ENCODE data around the gene HS6ST2. TPM values are rescaled to one million over a fixed set of nuclear protein-coding genes. Genes with fewer than 3 reads are reported as not detected.
A peak's percentile ranks its signal among the peaks of the same experiment; 100 is the strongest.

HS6ST2 gene
- total RNA-seq, 1 experiment from 2014 or later = 7.4 TPM

- no peaks in the 10 kb centered on the region for H3K9me2 ChIP-seq (replicated peaks; ENCODE audit: low read length)
- ATAC-seq (no peak), DNase-seq (no peak)
- ChIA-PET CTCF (no interaction called here), POLR2A (ENCODE audit: unreplicated experiment) (no interaction called here)
- BruUV-seq (replicated peaks) = no TSS peak
- H3K4me3 ChIP-seq (ENCODE audit: low read length) = no peak overlapping the region
- no peak overlapping the region for H2AFZ ChIP-seq (ENCODE audit: low read length)
- H3K4me1 ChIP-seq (ENCODE audit: insufficient read depth, low read length) = peaks cover under 1% of the 10 kb centered on the region
- no peak overlapping the region for H3K4me2 ChIP-seq (ENCODE audit: low read length)
- H3K79me2 ChIP-seq (ENCODE audit: low read length) = no peaks in the 10 kb centered on the region
- no peaks in the 10 kb centered on the region for H3K27me3 ChIP-seq (ENCODE audit: low read length)
- no peak overlapping the region for H3K27ac ChIP-seq (ENCODE audit: low read length)
- H3K36me3 ChIP-seq (ENCODE audit: low read depth, low read length) = no peaks in the 10 kb centered on the region
- H3K9ac ChIP-seq (ENCODE audit: low read length) = no peak overlapping the region
- no peaks in the 10 kb centered on the region for H4K20me1 ChIP-seq (ENCODE audit: low read length)
- no peak for TF ChIP-seq CTCF (conservative IDR thresholded peaks at IDR 0.05; ENCODE audit: low read depth, low read length)
- no peak for TF ChIP-seq EZH2 (IDR thresholded peaks at IDR 0.05; ENCODE audit: low read length, unreplicated experiment)
- no peak for TF ChIP-seq EZH2phosphoT487 (IDR thresholded peaks at IDR 0.05; ENCODE audit: borderline replicate concordance, low read length)
- no peaks in the 10 kb centered on the region for H3K9me3 ChIP-seq (ENCODE audit: low read length)
- H3F3A ChIP-seq (ENCODE audit: low read length, unreplicated experiment) = no peaks in the 10 kb centered on the region
- intact Hi-C loops (cut with micrococcal nuclease) = no loop called here
Observed at GRCh38 chrX:132842460-132843238, 115.8 kb downstream of the HS6ST2 start.

- no peak for TF ChIP-seq CTCF (conservative IDR thresholded peaks at IDR 0.05; ENCODE audit: low read depth, low read length)
- no peak for TF ChIP-seq EZH2phosphoT487 (IDR thresholded peaks at IDR 0.05; ENCODE audit: borderline replicate concordance, low read length)
Observed at GRCh38 chrX:132837967-132838366, 120.5 kb downstream of the HS6ST2 start.

GRCh38 chrX:132837126-132837525 is 121.3 kb downstream of the HS6ST2 start:
- no peaks in the 10 kb centered on the region for H3K36me3 ChIP-seq (ENCODE audit: low read depth, low read length)
- no peaks in the 10 kb centered on the region for H3K9me3 ChIP-seq (ENCODE audit: low read length)
- peak overlapping the region; percentile 52 for H3K4me2 ChIP-seq (ENCODE audit: low read length)
- H3K4me3 ChIP-seq (ENCODE audit: low read length) = no peak overlapping the region
- H4K20me1 ChIP-seq (ENCODE audit: low read length) = no peaks in the 10 kb centered on the region
- CTCF ChIA-PET = no interaction called here
- ATAC-seq (peak; percentile 81), DNase-seq (peak; percentile 80)
- H3F3A ChIP-seq (ENCODE audit: low read length, unreplicated experiment) = no peaks in the 10 kb centered on the region
- peak overlapping the region; percentile 32; the same call in 1 of the 2 replicates for H2AFZ ChIP-seq (ENCODE audit: low read length)
- TF ChIP-seq CTCF (conservative IDR thresholded peaks at IDR 0.05; ENCODE audit: low read depth, low read length) = no peak
- no peak for TF ChIP-seq EZH2phosphoT487 (IDR thresholded peaks at IDR 0.05; ENCODE audit: borderline replicate concordance, low read length)
- no peak for TF ChIP-seq EZH2 (IDR thresholded peaks at IDR 0.05; ENCODE audit: low read length, unreplicated experiment)
- intact Hi-C loops (cut with micrococcal nuclease) = no loop called here
- POLR2A ChIA-PET (ENCODE audit: unreplicated experiment) = no interaction called here
- no peaks in the 10 kb centered on the region for H3K79me2 ChIP-seq (ENCODE audit: low read length)
- no TSS peak for BruUV-seq (replicated peaks)
- no peaks in the 10 kb centered on the region for H3K27me3 ChIP-seq (ENCODE audit: low read length)
- no peak overlapping the region for H3K9ac ChIP-seq (ENCODE audit: low read length)
- no peaks in the 10 kb centered on the region for H3K9me2 ChIP-seq (replicated peaks; ENCODE audit: low read length)
- H3K27ac ChIP-seq (ENCODE audit: low read length) = peak overlapping the region; percentile 28; the same call in 1 of the 2 replicates
- peaks cover 15% of the 10 kb centered on the region for H3K4me1 ChIP-seq (ENCODE audit: insufficient read depth, low read length)

More at GRCh38 chrX:132837967-132838366, 120.5 kb downstream of the HS6ST2 start:
- Histone ChIP-seq H2AFZ (ENCODE audit: low read length) (no peak overlapping the region), H3K9me3 (ENCODE audit: low read length) (no peaks in the 10 kb centered on the region), H3F3A (ENCODE audit: low read length, unreplicated experiment) (no peaks in the 10 kb centered on the region), H3K27ac (ENCODE audit: low read length) (no peak overlapping the region), H3K9ac (ENCODE audit: low read length) (no peak overlapping the region), H3K4me2 (ENCODE audit: low read length) (no peak overlapping the region), H3K4me3 (ENCODE audit: low read length) (no peak overlapping the region), H3K36me3 (ENCODE audit: low read depth, low read length) (no peaks in the 10 kb centered on the region), H3K4me1 (ENCODE audit: insufficient read depth, low read length) (peaks cover 15% of the 10 kb centered on the region), H3K9me2 (replicated peaks; ENCODE audit: low read length) (no peaks in the 10 kb centered on the region), H4K20me1 (ENCODE audit: low read length) (no peaks in the 10 kb centered on the region), H3K27me3 (ENCODE audit: low read length) (no peaks in the 10 kb centered on the region), H3K79me2 (ENCODE audit: low read length) (no peaks in the 10 kb centered on the region)
- no TSS peak for BruUV-seq (replicated peaks)
- intact Hi-C loops (cut with micrococcal nuclease) = no loop called here
- peak; percentile 39 for ATAC-seq
- no peak for DNase-seq
- ChIA-PET CTCF (no interaction called here), POLR2A (ENCODE audit: unreplicated experiment) (no interaction called here)
